ENCODE data around the gene TTC39A.

TTC39A gene

GRCh38 chr1:51309291-51309690, 21.1 kb downstream of the TTC39A start:
- Histone ChIP-seq H3K9me3 (ENCODE audit: insufficient read depth, low read length) (no peaks in the 10 kb centered on the region), H3K9ac (ENCODE audit: low read length) (no peak overlapping the region), H3K79me2 (ENCODE audit: insufficient read depth, low read length) (no peaks in the 10 kb centered on the region), H3K4me3 (ENCODE audit: insufficient read depth, low read length, poor library complexity, severe bottlenecking) (no peak overlapping the region), H3K27ac (ENCODE audit: low read depth, low read length) (no peak overlapping the region), H3F3A (ENCODE audit: insufficient read depth) (no peaks in the 10 kb centered on the region), H3K36me3 (ENCODE audit: low read length) (no peaks in the 10 kb centered on the region), H2AFZ (ENCODE audit: low read depth, low read length, severe bottlenecking) (no peak overlapping the region), H3K4me2 (ENCODE audit: low read depth, low read length, poor library complexity, severe bottlenecking) (no peak overlapping the region), H4K20me1 (ENCODE audit: low read depth, low read length) (no peaks in the 10 kb centered on the region), H3K27me3 (ENCODE audit: low read length) (no peaks in the 10 kb centered on the region), H3K9me2 (replicated peaks; ENCODE audit: insufficient read depth, low read length) (no peaks in the 10 kb centered on the region)
- TF ChIP-seq EZH2phosphoT487 (conservative IDR thresholded peaks at IDR 0.05; ENCODE audit: low read length) (no peak), CTCF (IDR thresholded peaks at IDR 0.05; ENCODE audit: insufficient read depth, low read length, poor library complexity, severe bottlenecking) (no peak)

GRCh38 chr1:51308636-51309035, 21.7 kb downstream of the TTC39A start:
- no peaks in the 10 kb centered on the region for H3K9me2 ChIP-seq (replicated peaks; ENCODE audit: insufficient read depth, low read length)
- no peaks in the 10 kb centered on the region for H3K36me3 ChIP-seq (ENCODE audit: low read length)
- TF ChIP-seq EZH2phosphoT487 (conservative IDR thresholded peaks at IDR 0.05; ENCODE audit: low read length): no peak
- TF ChIP-seq CTCF (IDR thresholded peaks at IDR 0.05; ENCODE audit: insufficient read depth, low read length, poor library complexity, severe bottlenecking): no peak
- no peak overlapping the region for H2AFZ ChIP-seq (ENCODE audit: low read depth, low read length, severe bottlenecking)
- H3K27ac ChIP-seq (ENCODE audit: low read depth, low read length): no peak overlapping the region
- H4K20me1 ChIP-seq (ENCODE audit: low read depth, low read length): no peaks in the 10 kb centered on the region
- H3K27me3 ChIP-seq (ENCODE audit: low read length): no peaks in the 10 kb centered on the region
- H3K4me3 ChIP-seq (ENCODE audit: insufficient read depth, low read length, poor library complexity, severe bottlenecking): no peak overlapping the region
- H3K79me2 ChIP-seq (ENCODE audit: insufficient read depth, low read length): no peaks in the 10 kb centered on the region
- H3K9me3 ChIP-seq (ENCODE audit: insufficient read depth, low read length): no peaks in the 10 kb centered on the region
- H3K4me2 ChIP-seq (ENCODE audit: low read depth, low read length, poor library complexity, severe bottlenecking): no peak overlapping the region
- H3K9ac ChIP-seq (ENCODE audit: low read length): no peak overlapping the region
- no peaks in the 10 kb centered on the region for H3F3A ChIP-seq (ENCODE audit: insufficient read depth)

- H3K36me3 ChIP-seq (ENCODE audit: low read length): no peaks in the 10 kb centered on the region
- no peaks in the 10 kb centered on the region for H3F3A ChIP-seq (ENCODE audit: insufficient read depth)
- H3K9me2 ChIP-seq (replicated peaks; ENCODE audit: insufficient read depth, low read length): no peaks in the 10 kb centered on the region
- no peaks in the 10 kb centered on the region for H3K27me3 ChIP-seq (ENCODE audit: low read length)
- H3K79me2 ChIP-seq (ENCODE audit: insufficient read depth, low read length): no peaks in the 10 kb centered on the region
- no peak for TF ChIP-seq EZH2phosphoT487 (conservative IDR thresholded peaks at IDR 0.05; ENCODE audit: low read length)
- no peak for TF ChIP-seq CTCF (IDR thresholded peaks at IDR 0.05; ENCODE audit: insufficient read depth, low read length, poor library complexity, severe bottlenecking)
- H4K20me1 ChIP-seq (ENCODE audit: low read depth, low read length): no peaks in the 10 kb centered on the region
- no peak overlapping the region for H3K4me2 ChIP-seq (ENCODE audit: low read depth, low read length, poor library complexity, severe bottlenecking)
- H3K27ac ChIP-seq (ENCODE audit: low read depth, low read length): no peak overlapping the region
- H3K9me3 ChIP-seq (ENCODE audit: insufficient read depth, low read length): no peaks in the 10 kb centered on the region
- H3K4me3 ChIP-seq (ENCODE audit: insufficient read depth, low read length, poor library complexity, severe bottlenecking): no peak overlapping the region
- H3K9ac ChIP-seq (ENCODE audit: low read length): no peak overlapping the region
- H2AFZ ChIP-seq (ENCODE audit: low read depth, low read length, severe bottlenecking): no peak overlapping the region
Measured at GRCh38 chr1:51306950-51307349, 23.4 kb downstream of the TTC39A start.
